A204.1 (cell line): ENCODE results near the gene BMP2K.
A peak's percentile ranks its signal among the peaks of the same experiment; 100 is the strongest.

Source experiments
- FAIRE-seq: peaks from 2 replicates; lab custom pipeline; 2012; peaks lifted over from hg19 to GRCh38; lab: Jason Lieb, UNC

The BMP2K gene

GRCh38 chr4:78776079-78776728 is at the start of gene BMP2K:
TSS of gene BMP2K (plus strand) at chr4:78776350. CDS start at chr4:78776544, 194 bp downstream.
- FAIRE-seq, result no peak

GRCh38 chr4:78726546-78726945 is 49.6 kb upstream of the BMP2K start:
- FAIRE-seq, result no peak

- FAIRE-seq, result no peak
These were observed 43.6 kb upstream of the BMP2K start for GRCh38 chr4:78732332-78733104.

GRCh38 chr4:78734441-78735162 is 41.5 kb upstream of the BMP2K start:
- FAIRE-seq, result no peak

- no peak for FAIRE-seq
These were observed 40.5 kb upstream of the BMP2K start for GRCh38 chr4:78735697-78736096.

- FAIRE-seq, result no peak
These were observed 39.1 kb upstream of the BMP2K start for GRCh38 chr4:78737035-78737434.

- no peak for FAIRE-seq
These were observed 38.2 kb upstream of the BMP2K start for GRCh38 chr4:78737973-78738372.

GRCh38 chr4:78742300-78742699 is 33.9 kb upstream of the BMP2K start:
- FAIRE-seq, result no peak

GRCh38 chr4:78747475-78747922 is 28.7 kb upstream of the BMP2K start:
- no peak for FAIRE-seq

- no peak for FAIRE-seq
These were observed 27.8 kb upstream of the BMP2K start for GRCh38 chr4:78748381-78748780.

GRCh38 chr4:78749258-78749971 is 26.7 kb upstream of the BMP2K start:
- no peak for FAIRE-seq

- FAIRE-seq, result no peak
These were observed 26.0 kb upstream of the BMP2K start for GRCh38 chr4:78749972-78750727.

- no peak for FAIRE-seq
These were observed 23.1 kb upstream of the BMP2K start for GRCh38 chr4:78753091-78753490.

- FAIRE-seq, result no peak
These were observed 21.3 kb upstream of the BMP2K start for GRCh38 chr4:78754872-78755271.

- FAIRE-seq, result no peak
These were observed 20.0 kb upstream of the BMP2K start for GRCh38 chr4:78756137-78756536.

- FAIRE-seq, result no peak
These were observed 19.4 kb upstream of the BMP2K start for GRCh38 chr4:78756776-78757175.

GRCh38 chr4:78757574-78757973 is 18.6 kb upstream of the BMP2K start:
- no peak for FAIRE-seq

- no peak for FAIRE-seq
These were observed 18.1 kb upstream of the BMP2K start for GRCh38 chr4:78758085-78758484.

- FAIRE-seq, result peak; percentile 11
These were observed 13.6 kb upstream of the BMP2K start for GRCh38 chr4:78762529-78762928.

- no peak for FAIRE-seq
These were observed 12.9 kb upstream of the BMP2K start for GRCh38 chr4:78763251-78763650.

GRCh38 chr4:78763763-78764387 is 12.3 kb upstream of the BMP2K start:
- no peak for FAIRE-seq
